Measurements from ENCODE around the gene MIB2.

Gene MIB2

DNA sequence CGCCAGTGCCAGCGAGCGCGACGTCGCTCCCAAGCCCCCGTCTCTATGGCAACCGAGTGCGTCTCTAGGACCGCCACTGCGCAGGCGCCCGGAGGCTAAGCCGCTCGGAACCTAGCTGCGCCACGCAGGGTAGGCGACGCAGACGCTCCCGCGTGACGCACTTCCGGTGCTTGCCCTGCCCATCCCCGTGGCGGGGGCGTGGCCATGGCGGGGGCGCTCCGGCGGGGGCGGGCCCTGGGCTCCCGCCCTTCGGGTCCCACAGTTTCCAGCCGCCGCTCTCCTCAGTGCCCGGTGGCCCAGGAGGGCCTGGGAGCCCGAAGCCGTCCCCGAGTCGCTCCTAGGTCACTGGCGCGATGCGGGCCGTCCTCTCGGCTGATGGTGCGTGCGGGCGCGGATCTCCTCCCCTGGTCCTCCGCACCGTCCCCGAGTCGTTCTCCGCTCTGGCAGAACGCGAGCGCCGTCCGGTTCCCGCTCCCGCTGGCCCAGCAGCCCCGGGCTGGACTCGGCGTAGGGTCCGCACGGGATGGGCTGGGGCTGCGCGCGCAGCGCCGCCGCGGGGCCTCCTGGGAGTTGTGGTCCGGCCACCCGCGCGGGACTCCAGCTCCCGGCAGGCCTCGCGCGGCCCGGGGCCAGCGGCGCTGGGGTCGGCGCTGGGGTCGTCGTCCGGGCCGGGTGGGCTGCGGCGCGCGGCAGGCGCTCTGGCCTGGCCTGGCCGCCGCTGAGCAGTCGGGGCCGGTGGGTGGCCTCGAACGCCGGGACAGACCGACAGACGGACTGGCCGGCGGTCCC lies at the start of gene MIB2:
MIB2 (plus strand) TSS at position 245 of the 789 bp plus-strand sequence. CDS start 7,953 bp downstream, outside the sequence.
- peak within 1 kb of the TSS; percentile 100 for H3K4me3 ChIP-seq (ENCODE audit: low read depth, low read length)
- H3K27ac ChIP-seq (ENCODE audit: low read depth, low read length) = peak within 1 kb of the TSS; percentile 100
- H3K27me3 ChIP-seq (ENCODE audit: control insufficient read depth, insufficient read depth, low read length) = no peaks in the 10 kb centered on the region
- peak within 1 kb of the TSS; percentile 100 for H3K9ac ChIP-seq (ENCODE audit: low read depth, low read length)
- no peaks in the 10 kb centered on the region for H3K9me3 ChIP-seq (ENCODE audit: control insufficient read depth, insufficient read depth, low read length)
- H3K4me1 ChIP-seq (ENCODE audit: control insufficient read depth, insufficient read depth, low read length) = peaks cover 5% of the 10 kb centered on the region; the same call in 1 of the 2 replicates
- H3K36me3 ChIP-seq (ENCODE audit: control insufficient read depth, insufficient read depth, low read length) = peaks cover 13% of the 10 kb centered on the region

DNA sequence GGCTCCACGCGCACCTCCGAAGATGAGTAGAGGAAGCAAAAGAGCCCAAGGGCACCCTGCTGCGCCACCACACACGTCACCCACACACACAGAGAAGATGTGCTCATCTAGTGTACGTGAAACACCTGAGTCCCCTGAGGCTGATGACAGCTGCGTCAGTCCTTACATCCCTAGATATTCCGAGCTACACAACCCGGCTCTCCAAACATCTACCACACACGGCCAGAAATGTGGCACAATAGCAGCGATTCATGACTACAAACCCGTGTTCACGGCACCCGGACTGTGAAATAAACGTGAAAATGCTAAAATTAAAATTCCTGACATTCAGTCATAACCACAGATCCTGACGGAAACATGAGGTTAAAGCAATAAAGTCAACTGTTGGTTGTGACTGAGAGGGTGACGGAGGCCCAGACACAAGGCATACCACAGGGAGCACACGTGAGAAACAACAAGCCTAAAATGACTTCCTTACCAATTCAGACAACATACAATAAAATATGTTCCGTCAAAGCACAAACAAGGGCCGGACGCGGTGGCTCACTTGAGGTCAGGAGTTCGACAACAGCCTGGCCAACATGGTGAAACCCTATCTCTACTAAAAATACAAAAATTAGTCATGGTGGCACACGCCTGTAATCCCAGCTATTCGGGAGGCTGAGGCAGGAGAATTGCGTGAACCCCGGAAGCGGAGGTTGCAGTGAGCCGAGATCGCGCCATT lies 48.0 kb upstream of the MIB2 start:
- Histone ChIP-seq H3K9ac (ENCODE audit: low read depth, low read length) (no peak overlapping the region), H3K36me3 (ENCODE audit: control insufficient read depth, insufficient read depth, low read length) (peaks cover 51% of the 10 kb centered on the region), H3K27ac (ENCODE audit: low read depth, low read length) (peak overlapping the region; percentile 31), H3K27me3 (ENCODE audit: control insufficient read depth, insufficient read depth, low read length) (no peaks in the 10 kb centered on the region), H3K9me3 (ENCODE audit: control insufficient read depth, insufficient read depth, low read length) (no peaks in the 10 kb centered on the region), H3K4me1 (ENCODE audit: control insufficient read depth, insufficient read depth, low read length) (peaks cover 11% of the 10 kb centered on the region; the same call in 1 of the 2 replicates), H3K4me3 (ENCODE audit: low read depth, low read length) (no peak overlapping the region; the same call in 1 of the 2 replicates)

- H3K4me1 ChIP-seq (ENCODE audit: control insufficient read depth, insufficient read depth, low read length) = peaks cover 11% of the 10 kb centered on the region; the same call in 1 of the 2 replicates
- no peak overlapping the region for H3K4me3 ChIP-seq (ENCODE audit: low read depth, low read length)
- H3K27me3 ChIP-seq (ENCODE audit: control insufficient read depth, insufficient read depth, low read length) = no peaks in the 10 kb centered on the region
- H3K9ac ChIP-seq (ENCODE audit: low read depth, low read length) = no peak overlapping the region
- no peaks in the 10 kb centered on the region for H3K9me3 ChIP-seq (ENCODE audit: control insufficient read depth, insufficient read depth, low read length)
- peak overlapping the region; percentile 77 for H3K27ac ChIP-seq (ENCODE audit: low read depth, low read length)
- H3K36me3 ChIP-seq (ENCODE audit: control insufficient read depth, insufficient read depth, low read length) = peaks cover 47% of the 10 kb centered on the region
Measured at GRCh38 chr1:1567891-1568291, 47.4 kb upstream of the MIB2 start.

GRCh38 chr1:1569341-1569740 lies 46.0 kb upstream of the MIB2 start:
- Histone ChIP-seq H3K36me3 (ENCODE audit: control insufficient read depth, insufficient read depth, low read length) (peaks cover 34% of the 10 kb centered on the region), H3K9me3 (ENCODE audit: control insufficient read depth, insufficient read depth, low read length) (no peaks in the 10 kb centered on the region), H3K4me1 (ENCODE audit: control insufficient read depth, insufficient read depth, low read length) (peaks cover 11% of the 10 kb centered on the region; the same call in 1 of the 2 replicates), H3K27ac (ENCODE audit: low read depth, low read length) (no peak overlapping the region), H3K27me3 (ENCODE audit: control insufficient read depth, insufficient read depth, low read length) (no peaks in the 10 kb centered on the region), H3K4me3 (ENCODE audit: low read depth, low read length) (no peak overlapping the region), H3K9ac (ENCODE audit: low read depth, low read length) (no peak overlapping the region)

GRCh38 chr1:1573843-1574720 lies 41.2 kb upstream of the MIB2 start:
- Histone ChIP-seq H3K4me3 (ENCODE audit: low read depth, low read length) (peak overlapping the region; percentile 91), H3K36me3 (ENCODE audit: control insufficient read depth, insufficient read depth, low read length) (peaks cover 20% of the 10 kb centered on the region), H3K9ac (ENCODE audit: low read depth, low read length) (peak overlapping the region; percentile 97), H3K9me3 (ENCODE audit: control insufficient read depth, insufficient read depth, low read length) (no peaks in the 10 kb centered on the region), H3K27ac (ENCODE audit: low read depth, low read length) (peak overlapping the region; percentile 98), H3K27me3 (ENCODE audit: control insufficient read depth, insufficient read depth, low read length) (no peaks in the 10 kb centered on the region; the same call in 1 of the 2 replicates), H3K4me1 (ENCODE audit: control insufficient read depth, insufficient read depth, low read length) (0 out of 2 replicates have a peak, but pooled peaks cover 4% of the 10 kb centered on the region)

- Histone ChIP-seq H3K36me3 (ENCODE audit: control insufficient read depth, insufficient read depth, low read length) (peaks cover 14% of the 10 kb centered on the region), H3K27ac (ENCODE audit: low read depth, low read length) (peak within 1 kb of the TSS; percentile 98), H3K9ac (ENCODE audit: low read depth, low read length) (peak within 1 kb of the TSS; percentile 97), H3K27me3 (ENCODE audit: control insufficient read depth, insufficient read depth, low read length) (no peaks in the 10 kb centered on the region; the same call in 1 of the 2 replicates), H3K9me3 (ENCODE audit: control insufficient read depth, insufficient read depth, low read length) (no peaks in the 10 kb centered on the region), H3K4me1 (ENCODE audit: control insufficient read depth, insufficient read depth, low read length) (0 out of 2 replicates have a peak, but pooled peaks cover 4% of the 10 kb centered on the region), H3K4me3 (ENCODE audit: low read depth, low read length) (peak within 1 kb of the TSS; percentile 91)
Measured at GRCh38 chr1:1574721-1575537, 40.4 kb upstream of the MIB2 start, which contains the start of gene SSU72. TSS of gene SSU72 (minus strand) at chr1:1574863. CDS start at chr1:1574557, 306 bp downstream.

DNA sequence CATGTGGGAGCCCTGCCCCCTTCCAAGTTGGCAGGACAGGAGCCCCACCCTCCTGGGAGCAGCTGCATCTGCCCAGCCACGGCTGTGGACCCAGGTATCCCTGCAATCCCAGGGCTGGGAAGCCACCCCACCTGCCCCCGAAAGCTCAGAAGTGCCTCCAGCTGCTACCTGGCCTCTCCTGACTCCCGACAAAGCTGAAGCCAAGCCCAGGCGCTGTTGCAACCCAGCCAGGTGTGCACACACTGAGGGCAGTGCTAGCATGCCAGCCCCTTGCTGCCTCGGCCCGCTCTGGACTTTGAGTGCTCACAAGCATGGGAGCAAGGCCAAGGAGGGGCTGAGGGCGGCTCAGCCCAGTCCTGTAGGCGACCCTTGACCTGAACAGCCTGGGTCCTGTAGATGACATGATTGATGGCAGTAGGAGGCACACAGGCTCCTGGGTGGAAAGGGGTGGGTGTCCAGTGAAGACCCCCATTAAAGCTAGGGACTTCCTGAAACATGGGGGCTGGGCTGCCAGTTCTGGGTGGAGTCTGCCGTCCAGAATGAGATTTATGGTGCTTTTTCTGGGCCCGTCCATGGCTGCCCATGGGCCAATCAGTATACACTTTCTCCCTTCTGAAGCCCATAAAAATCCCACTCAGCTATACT lies 37.8 kb upstream of the MIB2 start:
- no peak overlapping the region for H3K9ac ChIP-seq (ENCODE audit: low read depth, low read length)
- H3K36me3 ChIP-seq (ENCODE audit: control insufficient read depth, insufficient read depth, low read length) = 0 out of 2 replicates have a peak, but pooled peaks cover 2% of the 10 kb centered on the region
- no peak overlapping the region for H3K4me3 ChIP-seq (ENCODE audit: low read depth, low read length)
- 0 out of 2 replicates have a peak, but pooled peaks cover 4% of the 10 kb centered on the region for H3K4me1 ChIP-seq (ENCODE audit: control insufficient read depth, insufficient read depth, low read length)
- H3K27me3 ChIP-seq (ENCODE audit: control insufficient read depth, insufficient read depth, low read length) = no peaks in the 10 kb centered on the region; the same call in 1 of the 2 replicates
- no peaks in the 10 kb centered on the region for H3K9me3 ChIP-seq (ENCODE audit: control insufficient read depth, insufficient read depth, low read length)
- no peak overlapping the region for H3K27ac ChIP-seq (ENCODE audit: low read depth, low read length)

DNA sequence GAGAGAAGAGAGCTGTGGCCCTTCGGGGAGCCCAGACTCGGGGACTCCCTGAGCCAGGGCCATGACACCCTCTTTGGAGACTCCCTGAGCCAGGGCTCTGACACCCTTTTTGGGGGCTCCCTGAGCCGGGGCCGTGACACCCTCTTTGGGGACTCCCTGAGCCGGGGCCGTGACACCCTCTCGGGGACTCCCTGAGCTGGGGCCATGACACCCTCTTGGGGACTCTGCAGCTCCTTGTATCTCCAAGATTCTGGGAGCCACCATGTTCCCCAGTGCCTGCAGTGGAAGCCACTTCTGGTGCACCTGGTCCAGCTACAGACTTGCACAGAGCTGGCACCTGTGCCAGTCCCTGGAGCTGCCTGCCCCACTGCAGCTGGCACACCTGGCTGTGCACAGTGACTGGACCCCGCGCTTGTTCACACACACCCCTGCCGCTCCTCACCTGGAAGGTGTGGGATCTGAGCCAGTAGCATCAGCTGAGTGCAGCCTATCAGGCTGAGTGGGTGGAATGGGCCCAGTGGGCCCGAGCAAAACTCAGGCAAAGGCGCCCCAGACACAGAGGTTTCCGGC lies 36.8 kb upstream of the MIB2 start:
- Histone ChIP-seq H3K9ac (ENCODE audit: low read depth, low read length) (no peak overlapping the region), H3K4me1 (ENCODE audit: control insufficient read depth, insufficient read depth, low read length) (0 out of 2 replicates have a peak, but pooled peaks cover 4% of the 10 kb centered on the region), H3K27me3 (ENCODE audit: control insufficient read depth, insufficient read depth, low read length) (no peaks in the 10 kb centered on the region; the same call in 1 of the 2 replicates), H3K9me3 (ENCODE audit: control insufficient read depth, insufficient read depth, low read length) (no peaks in the 10 kb centered on the region), H3K4me3 (ENCODE audit: low read depth, low read length) (no peak overlapping the region), H3K36me3 (ENCODE audit: control insufficient read depth, insufficient read depth, low read length) (no peaks in the 10 kb centered on the region), H3K27ac (ENCODE audit: low read depth, low read length) (no peak overlapping the region)

GRCh38 chr1:1582585-1583346 lies 32.5 kb upstream of the MIB2 start:
- H3K4me3 ChIP-seq (ENCODE audit: low read depth, low read length) = no peak overlapping the region
- H3K9ac ChIP-seq (ENCODE audit: low read depth, low read length) = no peak overlapping the region
- H3K36me3 ChIP-seq (ENCODE audit: control insufficient read depth, insufficient read depth, low read length) = no peaks in the 10 kb centered on the region
- no peaks in the 10 kb centered on the region for H3K9me3 ChIP-seq (ENCODE audit: control insufficient read depth, insufficient read depth, low read length)
- no peaks in the 10 kb centered on the region; the same call in 1 of the 2 replicates for H3K27me3 ChIP-seq (ENCODE audit: control insufficient read depth, insufficient read depth, low read length)
- no peak overlapping the region for H3K27ac ChIP-seq (ENCODE audit: low read depth, low read length)
- H3K4me1 ChIP-seq (ENCODE audit: control insufficient read depth, insufficient read depth, low read length) = no peaks in the 10 kb centered on the region
